ENCODE data around the gene COQ4. TPM values are rescaled to one million over a fixed set of nuclear protein-coding genes. Genes with fewer than 3 reads are reported as not detected.

COQ4 gene
- total RNA-seq, 1 donor from 2014 or later, result 16.8 TPM

DNA sequence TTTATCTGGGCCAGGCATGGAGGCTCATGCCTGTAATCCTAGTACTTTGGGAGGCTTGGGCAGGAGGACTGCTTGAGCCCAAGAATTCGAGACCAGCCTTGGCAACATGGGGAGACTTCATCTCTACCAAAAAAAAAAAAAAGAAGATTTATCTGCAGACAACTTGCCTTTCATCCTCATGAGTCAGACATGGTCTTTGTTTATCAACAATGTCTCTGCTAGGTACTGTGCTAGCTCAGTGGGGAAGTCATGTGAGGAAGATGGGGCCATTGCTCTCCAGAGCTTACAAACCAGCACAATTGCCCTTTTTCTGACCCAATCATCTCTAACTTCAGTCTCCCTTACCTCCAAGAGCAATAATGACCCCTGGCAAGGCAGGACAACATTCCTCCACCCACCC, 50.1 kb downstream of the COQ4 start:
- H3K4me1 Mint-ChIP-seq, result peaks cover 32% of the 10 kb centered on the region
- H3K4me3 Mint-ChIP-seq, result peak overlapping the region; percentile 97
- no peak for DNase-seq (ENCODE audit: low spot score)
- H3K9me3 Mint-ChIP-seq, result no peaks in the 10 kb centered on the region
- Histone ChIP-seq H3K4me2 (no peak overlapping the region), H2AFZ (replicated peaks) (no peak overlapping the region), H3K4me1 (peaks cover 4% of the 10 kb centered on the region), H3K79me2 (ENCODE audit: low read depth) (peaks cover 14% of the 10 kb centered on the region), H3K9me3 (ENCODE audit: low read depth) (no peaks in the 10 kb centered on the region), H3K27ac (no peak overlapping the region), H3F3A (ENCODE audit: low read depth) (peaks cover 6% of the 10 kb centered on the region), H3K36me3 (no peaks in the 10 kb centered on the region), H3K4me3 (no peak overlapping the region), H4K20me1 (ENCODE audit: low read depth) (peaks cover 43% of the 10 kb centered on the region), H3K9ac (no peak overlapping the region), H3K27me3 (peaks cover 29% of the 10 kb centered on the region)
- TF ChIP-seq EZH2phosphoT487 (IDR thresholded peaks at IDR 0.05), result no peak
- TF ChIP-seq EZH2 (IDR thresholded peaks at IDR 0.05), result no peak
- TF ChIP-seq, protein P1, sequence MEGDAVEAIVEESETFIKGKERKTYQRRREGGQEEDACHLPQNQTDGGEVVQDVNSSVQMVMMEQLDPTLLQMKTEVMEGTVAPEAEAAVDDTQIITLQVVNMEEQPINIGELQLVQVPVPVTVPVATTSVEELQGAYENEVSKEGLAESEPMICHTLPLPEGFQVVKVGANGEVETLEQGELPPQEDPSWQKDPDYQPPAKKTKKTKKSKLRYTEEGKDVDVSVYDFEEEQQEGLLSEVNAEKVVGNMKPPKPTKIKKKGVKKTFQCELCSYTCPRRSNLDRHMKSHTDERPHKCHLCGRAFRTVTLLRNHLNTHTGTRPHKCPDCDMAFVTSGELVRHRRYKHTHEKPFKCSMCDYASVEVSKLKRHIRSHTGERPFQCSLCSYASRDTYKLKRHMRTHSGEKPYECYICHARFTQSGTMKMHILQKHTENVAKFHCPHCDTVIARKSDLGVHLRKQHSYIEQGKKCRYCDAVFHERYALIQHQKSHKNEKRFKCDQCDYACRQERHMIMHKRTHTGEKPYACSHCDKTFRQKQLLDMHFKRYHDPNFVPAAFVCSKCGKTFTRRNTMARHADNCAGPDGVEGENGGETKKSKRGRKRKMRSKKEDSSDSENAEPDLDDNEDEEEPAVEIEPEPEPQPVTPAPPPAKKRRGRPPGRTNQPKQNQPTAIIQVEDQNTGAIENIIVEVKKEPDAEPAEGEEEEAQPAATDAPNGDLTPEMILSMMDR (IDR thresholded peaks at IDR 0.05), result no peak
- H3K27me3 Mint-ChIP-seq (ENCODE audit: insufficient read depth, low read depth), result no peaks in the 10 kb centered on the region
- H3K36me3 Mint-ChIP-seq, result peaks cover 9% of the 10 kb centered on the region
- H3K27ac Mint-ChIP-seq, result no peak overlapping the region

DNA sequence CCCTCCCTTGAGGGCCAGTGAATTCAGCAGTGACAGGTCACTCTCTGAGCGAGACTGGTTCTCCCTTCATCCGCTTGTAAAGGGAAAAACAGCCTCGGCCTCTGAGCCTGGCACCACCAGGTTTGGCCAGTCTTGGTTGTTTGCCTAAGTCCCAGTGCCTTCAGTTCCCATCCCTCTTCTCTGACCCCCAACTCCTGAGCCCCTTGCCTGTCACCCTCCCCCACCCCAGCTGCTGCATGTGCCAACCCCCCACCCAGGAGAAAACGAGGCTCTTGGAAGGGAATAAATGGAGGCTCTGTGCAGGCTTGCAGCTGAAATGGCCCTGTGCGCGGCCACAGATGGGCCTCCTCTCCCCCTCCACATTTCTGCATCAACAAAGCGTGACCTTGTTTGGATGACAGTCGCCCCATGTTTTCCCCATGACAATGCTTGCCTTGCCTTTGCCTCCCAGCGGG, 51.6 kb downstream of the COQ4 start:
- Histone ChIP-seq H3K36me3 (no peaks in the 10 kb centered on the region), H3K79me2 (ENCODE audit: low read depth) (peaks cover 14% of the 10 kb centered on the region), H3K4me3 (no peak overlapping the region), H2AFZ (replicated peaks) (no peak overlapping the region), H4K20me1 (ENCODE audit: low read depth) (peaks cover 52% of the 10 kb centered on the region), H3K4me1 (peaks cover 4% of the 10 kb centered on the region), H3K27me3 (peaks cover 17% of the 10 kb centered on the region), H3K9ac (no peak overlapping the region), H3K9me3 (ENCODE audit: low read depth) (no peaks in the 10 kb centered on the region), H3F3A (ENCODE audit: low read depth) (peaks cover 6% of the 10 kb centered on the region), H3K27ac (no peak overlapping the region), H3K4me2 (no peak overlapping the region)
- TF ChIP-seq EZH2phosphoT487 (IDR thresholded peaks at IDR 0.05) (no peak), EZH2 (IDR thresholded peaks at IDR 0.05) (no peak)
- TF ChIP-seq, protein P1 (IDR thresholded peaks at IDR 0.05), result no peak
- Mint-ChIP-seq H3K27ac (no peak overlapping the region), H3K27me3 (ENCODE audit: insufficient read depth, low read depth) (no peaks in the 10 kb centered on the region), H3K9me3 (no peaks in the 10 kb centered on the region), H3K36me3 (peaks cover 14% of the 10 kb centered on the region), H3K4me1 (peaks cover 34% of the 10 kb centered on the region), H3K4me3 (peak overlapping the region; percentile 27)
- DNase-seq (ENCODE audit: low spot score), result no peak

DNA sequence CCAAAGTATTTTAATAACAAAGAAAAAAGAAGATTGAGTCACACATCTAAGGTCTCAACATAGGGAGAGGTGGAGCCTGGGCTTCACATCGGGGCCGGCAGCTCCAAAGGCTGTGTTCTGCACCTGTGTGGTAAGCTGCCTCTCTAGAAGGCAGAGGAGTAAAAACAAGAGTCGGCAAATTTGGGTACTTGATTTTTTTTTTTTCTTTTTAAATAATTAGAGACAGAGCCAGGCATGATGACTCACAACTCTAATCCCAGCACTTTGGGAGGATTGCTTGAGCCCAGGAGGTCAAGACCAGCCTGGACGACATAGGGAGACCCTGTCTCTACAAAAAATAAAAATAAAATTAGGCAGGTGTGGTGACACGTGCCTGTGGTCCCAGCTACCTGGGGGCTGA, 53.2 kb downstream of the COQ4 start:
- Mint-ChIP-seq H3K36me3 (peaks cover 19% of the 10 kb centered on the region), H3K27me3 (ENCODE audit: insufficient read depth, low read depth) (peaks cover 4% of the 10 kb centered on the region), H3K4me1 (peaks cover 29% of the 10 kb centered on the region), H3K27ac (no peak overlapping the region), H3K4me3 (no peak overlapping the region), H3K9me3 (no peaks in the 10 kb centered on the region)
- Histone ChIP-seq H3K9ac (no peak overlapping the region), H3K4me3 (no peak overlapping the region), H3K36me3 (no peaks in the 10 kb centered on the region), H3F3A (ENCODE audit: low read depth) (no peaks in the 10 kb centered on the region), H2AFZ (replicated peaks) (no peak overlapping the region), H3K9me3 (ENCODE audit: low read depth) (no peaks in the 10 kb centered on the region), H3K27ac (no peak overlapping the region), H3K4me2 (no peak overlapping the region), H4K20me1 (ENCODE audit: low read depth) (peaks cover 69% of the 10 kb centered on the region), H3K4me1 (peaks cover 4% of the 10 kb centered on the region), H3K27me3 (peaks cover 18% of the 10 kb centered on the region), H3K79me2 (ENCODE audit: low read depth) (peaks cover 14% of the 10 kb centered on the region)
- TF ChIP-seq EZH2phosphoT487 (IDR thresholded peaks at IDR 0.05), result no peak
- TF ChIP-seq EZH2 (IDR thresholded peaks at IDR 0.05), result no peak
- TF ChIP-seq, protein P1 (IDR thresholded peaks at IDR 0.05), result no peak
- DNase-seq (ENCODE audit: low spot score), result no peak
